ENCODE measurements around the gene POLE. TPM values are rescaled to one million over a fixed set of nuclear protein-coding genes. Genes with fewer than 3 reads are reported as not detected.
A peak's percentile ranks its signal among the peaks of the same experiment; 100 is the strongest.

The POLE gene
- total RNA-seq, 1 experiment from 2014 or later: 147 TPM

GRCh38 chr12:132689227-132689626 is 2.1 kb upstream of the POLE start:
- H3K4me3 Mint-ChIP-seq: peak overlapping the region; percentile 63 to 64
- Histone ChIP-seq H2BK120ac (ENCODE audit: low read depth, low read length, poor library complexity, severe bottlenecking) (no peak overlapping the region), H2AFZ (ENCODE audit: low read length) (no peak overlapping the region), H3K9me3 (ENCODE audit: control insufficient read depth, low read depth, low read length) (no peaks in the 10 kb centered on the region), H3T11ph (ENCODE audit: low read length) (no peak overlapping the region), H2BK12ac (ENCODE audit: insufficient read length, low read depth, low read length) (no peak overlapping the region), H2BK15ac (ENCODE audit: low read depth, low read length) (no peak overlapping the region), H3K4ac (ENCODE audit: low read depth, low read length) (no peak overlapping the region), H3K4me1 (ENCODE audit: insufficient read depth, low read length) (no peaks in the 10 kb centered on the region; the same call in 1 of the 2 replicates), H3K14ac (ENCODE audit: insufficient read depth, low read length) (no peak overlapping the region), H3K4me2 (ENCODE audit: insufficient read depth, insufficient read length, low read length) (peak overlapping the region; percentile 8), H4K91ac (ENCODE audit: insufficient read length, low read depth, low read length) (no peak overlapping the region), H4K5ac (ENCODE audit: insufficient read length, low read depth, low read length) (no peak overlapping the region), H3K27me3 (ENCODE audit: insufficient read depth, low read length) (peaks cover 7% of the 10 kb centered on the region), H3K79me1 (ENCODE audit: insufficient read depth, low read depth, low read length, poor library complexity, severe bottlenecking) (no peaks in the 10 kb centered on the region), H3K18ac (ENCODE audit: insufficient read length, low read depth, low read length) (no peak overlapping the region), H4K20me1 (ENCODE audit: control insufficient read depth, insufficient read depth, insufficient read length) (no peaks in the 10 kb centered on the region), H2AK5ac (ENCODE audit: insufficient read length, low read length) (no peak overlapping the region), H3K23ac (ENCODE audit: insufficient read length, low read depth, low read length) (no peak overlapping the region), H3K79me2 (ENCODE audit: insufficient read depth, low read length) (peaks cover 8% of the 10 kb centered on the region; the same call in 1 of the 2 replicates), H2BK5ac (ENCODE audit: insufficient read length, low read length) (no peak overlapping the region), H3K23me2 (ENCODE audit: insufficient read length, low read depth, low read length, poor library complexity, severe bottlenecking) (peaks cover 5% of the 10 kb centered on the region), H3K27ac (ENCODE audit: insufficient read length, low read depth, low read length) (no peak overlapping the region), H3K9ac (ENCODE audit: extremely low read depth, insufficient read length, low read length) (no peak overlapping the region), H2BK20ac (ENCODE audit: low read depth, low read length, poor library complexity, severe bottlenecking) (no peak overlapping the region), H3K56ac (ENCODE audit: insufficient read length, low read depth, low read length) (no peak overlapping the region), H4K8ac (replicated peaks; ENCODE audit: insufficient read length, low read depth, low read length) (no peak overlapping the region)
- no peak for DNase-seq
- peaks cover 12 to 25% (median 20%) of the 10 kb centered on the region in 3 experiments; a peak in 6 of 7 replicates for H3K36me3 Mint-ChIP-seq (ENCODE audit: insufficient read depth in 1 of 3, low read depth in 3 of 3)
- H3K9me3 Mint-ChIP-seq: no peaks in the 10 kb centered on the region; a peak in 1 of 5 replicates
- no CpG with 5 or more reads among the region's 18 CpGs for WGBS (ENCODE audit: extremely low coverage, insufficient read length, low lambda C conversion rate)
- H3K27ac Mint-ChIP-seq: no peak overlapping the region
- peaks cover 15 to 20% of the 10 kb centered on the region in 2 experiments for H3K4me1 Mint-ChIP-seq
- no peak for TF ChIP-seq CTCF (conservative IDR thresholded peaks at IDR 0.05)
- peaks cover 6% of the 10 kb centered on the region for H3K27me3 Mint-ChIP-seq (ENCODE audit: low read depth)

Measured in H9 (cell line).